Globus pallidus (tissue), 1 donor: ENCODE results near the gene ITGB4.
A peak's percentile ranks its signal among the peaks of the same experiment; 100 is the strongest.
"Not testable (repeated sequence)": the region's sequence is repeated elsewhere in the genome, so short reads cannot be mapped to it uniquely, and the experiment has no call there.

Experiments used
- DNase-seq: peaks from one replicate; pipeline ENCODE4 v3.0.0-alpha.2; 2015; ENCODE audit warnings: low spot score

The ITGB4 gene

GRCh38 chr17:75753514-75754377, 32.5 kb downstream of the ITGB4 start:
- DNase-seq: peak; percentile 75

GRCh38 chr17:75754378-75755204, 33.3 kb downstream of the ITGB4 start:
- no peak for DNase-seq

GRCh38 chr17:75755205-75755901, 34.1 kb downstream of the ITGB4 start:
- DNase-seq: no peak

GRCh38 chr17:75755990-75756389, 34.7 kb downstream of the ITGB4 start:
- no peak for DNase-seq

- no peak for DNase-seq
Measured at GRCh38 chr17:75756451-75757085, 35.3 kb downstream of the ITGB4 start.

DNA sequence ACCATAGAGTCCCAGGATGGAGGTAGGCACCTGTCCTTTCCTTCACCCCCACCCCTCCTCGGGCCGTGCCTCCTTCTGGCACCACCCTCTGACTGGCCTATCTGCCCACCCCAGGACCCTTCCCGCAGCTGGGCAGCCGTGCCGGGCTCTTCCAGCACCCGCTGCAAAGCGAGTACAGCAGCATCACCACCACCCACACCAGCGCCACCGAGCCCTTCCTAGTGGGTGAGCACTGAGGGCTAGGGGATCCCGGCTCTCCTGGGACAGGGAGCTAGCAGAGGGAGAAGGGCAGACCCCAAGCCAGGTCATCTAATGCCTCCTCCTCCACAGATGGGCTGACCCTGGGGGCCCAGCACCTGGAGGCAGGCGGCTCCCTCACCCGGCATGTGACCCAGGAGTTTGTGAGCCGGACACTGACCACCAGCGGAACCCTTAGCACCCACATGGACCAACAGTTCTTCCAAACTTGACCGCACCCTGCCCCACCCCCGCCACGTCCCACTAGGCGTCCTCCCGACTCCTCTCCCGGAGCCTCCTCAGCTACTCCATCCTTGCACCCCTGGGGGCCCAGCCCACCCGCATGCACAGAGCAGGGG, 35.9 kb downstream of the ITGB4 start:
- DNase-seq: no peak

DNA sequence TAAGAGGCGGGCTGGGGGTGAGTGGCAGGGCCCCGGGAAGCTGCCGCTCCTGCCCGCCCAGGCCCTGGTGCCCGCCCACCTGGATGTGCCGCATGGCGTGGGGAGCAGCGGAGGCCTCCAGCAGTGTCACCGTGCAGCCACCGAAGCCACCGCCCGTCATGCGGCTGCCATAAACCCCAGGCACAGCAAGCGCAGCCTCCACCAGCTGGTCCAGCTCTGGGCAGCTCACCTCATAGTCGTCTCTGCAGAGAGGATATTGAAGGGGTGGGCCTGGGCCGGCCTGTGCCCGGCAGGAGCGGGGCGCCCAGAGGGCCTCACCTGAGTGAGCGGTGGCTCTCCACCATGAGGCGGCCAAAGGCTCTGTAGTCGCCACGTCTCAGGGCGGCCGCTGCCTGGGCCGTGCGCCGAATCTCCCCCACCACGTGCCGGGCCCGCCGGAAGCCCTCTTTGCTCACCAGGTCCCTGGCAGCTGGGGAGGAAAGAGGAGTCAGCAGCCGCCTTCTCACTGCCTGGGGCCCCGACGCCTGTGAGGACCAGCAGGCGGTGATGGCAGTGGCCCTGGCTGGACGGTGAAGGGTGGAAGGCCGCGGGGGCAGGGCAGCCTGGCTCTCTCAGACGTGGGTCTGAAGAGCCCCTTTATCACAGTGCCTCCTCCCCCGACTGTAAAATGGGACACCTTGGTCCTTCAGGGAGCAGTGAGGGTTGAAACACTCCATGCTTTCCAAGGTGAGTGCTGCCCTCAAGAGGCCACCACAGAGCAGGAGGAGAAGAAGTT, 37.1 kb downstream of the ITGB4 start:
- no peak for DNase-seq

GRCh38 chr17:75759457-75759856, 38.2 kb downstream of the ITGB4 start:
- DNase-seq: no peak

GRCh38 chr17:75759978-75760640, 38.9 kb downstream of the ITGB4 start:
- not testable (repeated sequence) for DNase-seq

DNA sequence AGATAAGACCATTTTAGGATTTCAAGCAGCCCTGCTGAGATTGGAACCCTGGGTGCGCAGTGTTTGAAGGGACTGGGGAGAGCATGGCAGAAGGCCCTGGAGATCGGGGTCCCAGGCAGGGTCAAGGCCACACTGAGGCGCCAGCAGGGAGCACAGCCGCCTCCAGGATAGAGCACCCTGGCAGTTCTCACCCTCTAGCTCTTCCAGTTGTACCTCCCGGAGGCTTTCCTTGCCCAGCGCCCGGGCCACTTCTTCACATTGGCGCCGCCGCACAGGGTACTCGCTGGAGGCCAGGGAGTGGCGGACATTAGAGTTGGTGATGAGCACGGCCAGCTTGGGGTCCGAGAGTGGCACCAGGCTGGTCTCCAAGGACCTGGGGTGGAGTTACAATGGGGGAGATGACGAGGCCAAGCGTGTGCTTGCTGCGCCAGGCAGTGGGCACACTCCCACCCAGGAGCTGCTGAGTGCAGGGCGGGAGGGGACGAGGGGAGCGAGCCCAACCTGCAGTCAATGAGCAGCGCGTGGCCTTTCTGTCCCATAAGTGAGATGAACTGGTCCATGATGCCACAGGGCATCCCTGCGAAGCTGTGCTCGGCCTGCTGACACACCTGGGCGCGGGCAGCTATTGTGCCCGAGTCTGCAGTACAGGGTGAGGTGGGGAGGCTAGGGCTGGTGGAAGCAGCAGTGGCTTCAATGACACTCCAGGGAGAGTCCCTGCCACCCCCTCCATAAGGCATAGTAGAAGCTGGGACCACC, 41.4 kb downstream of the ITGB4 start:
- no peak for DNase-seq

DNA sequence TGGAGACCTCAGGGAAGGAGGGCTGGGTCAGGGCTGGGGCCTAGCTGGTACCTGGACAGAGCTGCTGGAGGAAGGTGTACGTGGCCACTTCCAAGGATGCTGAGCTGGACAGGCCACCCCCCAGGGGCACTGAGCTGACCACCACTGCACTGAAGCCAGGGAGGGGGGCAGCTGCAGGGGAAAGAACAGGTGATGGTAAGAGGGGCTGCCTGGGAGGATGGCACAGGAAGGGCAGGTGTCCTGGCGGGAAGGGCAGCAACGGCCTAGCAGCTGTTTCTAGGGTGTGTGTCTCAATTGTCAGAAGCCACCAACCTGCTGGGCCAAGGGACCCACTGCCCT, 42.0 kb downstream of the ITGB4 start:
- no peak for DNase-seq

DNA sequence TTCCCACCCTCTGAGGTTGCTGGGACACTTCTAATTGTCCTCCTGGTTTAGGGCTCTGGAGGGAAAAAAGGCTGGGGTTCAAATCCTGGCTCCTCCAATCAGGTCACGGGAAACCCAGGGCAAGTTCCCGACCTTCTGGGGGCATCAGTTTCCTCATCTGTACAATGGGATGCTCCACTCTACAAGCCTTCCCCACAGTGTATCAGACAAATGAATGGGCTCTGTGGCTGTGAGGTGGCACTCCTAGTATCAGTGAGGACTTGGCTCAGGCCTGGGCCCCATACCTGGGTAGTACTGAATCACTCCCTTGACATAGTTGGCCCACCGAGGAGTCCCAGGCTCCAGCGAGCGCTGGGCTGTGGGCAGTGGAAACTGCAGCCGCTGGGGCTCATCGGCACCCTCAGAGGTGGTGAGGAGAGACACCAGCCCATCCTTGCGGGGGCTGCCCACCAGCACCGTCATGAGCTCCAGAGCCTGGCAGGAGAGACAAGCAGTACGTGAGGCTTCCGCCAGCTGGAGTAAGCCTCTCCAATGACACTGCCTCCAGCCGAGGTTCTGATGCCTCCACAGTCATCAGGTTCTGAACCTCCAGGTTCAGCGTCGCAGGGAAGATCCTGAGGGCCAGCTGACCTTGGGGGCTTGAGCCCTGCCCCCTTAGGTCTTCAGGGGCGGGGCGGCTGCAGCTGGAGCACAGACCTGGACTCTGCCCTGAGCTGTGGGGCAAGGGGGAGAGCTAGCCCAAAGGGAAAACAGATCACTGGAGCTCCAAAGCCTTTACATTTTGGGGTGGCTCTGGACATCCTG, 42.6 kb downstream of the ITGB4 start:
- DNase-seq: no peak

DNA sequence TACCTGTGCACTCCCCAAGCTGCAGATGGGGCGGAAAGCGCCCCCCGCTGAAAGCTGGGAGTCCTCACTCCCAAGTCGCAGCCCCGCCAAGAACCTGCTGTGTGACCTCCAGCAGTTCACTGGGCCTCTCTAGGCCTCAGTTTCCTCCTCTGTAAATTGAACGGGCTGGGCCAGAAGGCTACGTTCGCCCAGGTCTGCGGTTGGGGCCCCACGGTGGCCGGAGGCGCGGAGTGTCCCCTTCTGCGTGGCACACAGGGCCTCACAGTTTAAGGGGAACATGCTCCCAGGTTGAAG, 43.1 kb downstream of the ITGB4 start:
- DNase-seq: no peak

DNA sequence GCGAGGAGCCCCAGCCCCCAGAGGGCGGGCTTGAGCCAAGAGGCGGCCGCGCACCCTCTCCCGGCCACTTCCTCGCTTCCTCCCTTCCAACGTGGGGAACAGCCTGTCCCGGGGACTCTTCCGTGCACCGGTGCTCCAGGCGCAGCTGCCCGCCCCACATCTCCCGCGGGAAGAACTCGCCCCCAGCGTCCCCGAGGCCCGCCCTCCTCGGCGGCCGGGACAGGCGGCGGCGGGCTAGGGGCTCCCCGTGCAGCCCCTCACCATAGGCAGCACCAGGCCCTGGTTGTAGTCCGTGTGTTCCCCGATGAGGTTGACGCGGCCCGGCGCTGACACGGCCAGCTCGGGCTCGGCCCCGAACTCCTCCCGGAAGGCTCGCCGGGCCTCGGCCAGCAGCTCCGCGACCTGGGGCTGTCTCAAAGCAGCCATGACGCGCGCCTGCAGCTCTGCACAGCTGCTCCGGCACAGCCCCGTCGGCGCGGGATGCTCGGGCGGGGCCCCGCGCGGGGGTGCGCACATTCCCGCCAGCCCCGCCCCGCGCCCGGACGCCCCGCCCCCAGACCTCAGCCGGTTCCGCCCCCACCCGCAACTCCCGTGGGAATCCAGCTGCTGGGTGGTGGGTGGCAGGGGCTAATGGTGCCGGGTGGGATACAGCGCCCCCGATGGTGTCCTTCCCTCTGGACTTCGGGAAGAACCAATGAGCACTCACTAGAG, 43.6 kb downstream of the ITGB4 start, which contains the start of gene GALK1:
Gene GALK1, minus strand, starts transcription at position 482 of the 711 bp plus-strand sequence. Its CDS starts 56 bp downstream, at position 426.
- DNase-seq: peak; percentile 65

- DNase-seq: no peak
Measured at GRCh38 chr17:75765981-75766380, 44.7 kb downstream of the ITGB4 start.

DNA sequence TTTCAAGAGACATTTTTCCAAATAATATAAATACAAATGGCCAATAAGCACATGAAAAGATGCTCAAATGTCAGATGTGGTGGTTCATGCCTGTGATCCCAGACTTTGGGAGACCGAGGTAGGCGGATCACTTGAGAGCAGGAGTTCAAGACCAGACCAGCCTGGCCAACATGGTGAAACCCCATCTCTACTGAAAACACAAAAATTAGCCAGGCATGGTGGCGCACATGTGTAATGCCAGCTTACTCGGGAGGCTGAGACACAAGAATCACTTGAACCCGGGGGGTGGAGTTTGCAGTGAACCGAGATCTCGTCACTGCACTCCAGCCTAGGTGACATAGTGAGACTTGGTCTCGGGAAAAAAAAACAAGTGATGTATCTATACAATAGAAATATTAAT, 46.6 kb downstream of the ITGB4 start:
- DNase-seq: no peak

- no peak for DNase-seq
Measured at GRCh38 chr17:75769536-75769935, 48.3 kb downstream of the ITGB4 start.
